B cell (primary cell): ENCODE results near the gene KRT80. TPM values are rescaled to one million over a fixed set of nuclear protein-coding genes. Genes with fewer than 3 reads are reported as not detected.

Experiments
- ATAC-seq: fragments of 200-7000 bp; cut with Tn5 transposase; one replicate; pipeline ENCODE4 v1.10.0; 2021; ENCODE audit warnings: low read depth, mild to moderate bottlenecking, moderate number of reproducible peaks, moderate library complexity
- CTCF ChIA-PET: fragments of 350-600 bp; sonication (Branson Sonifier 250); formaldehyde crosslinking; loops from one replicate; lab custom pipeline; 2021; ENCODE audit warnings: antibody characterized with exemption, inconsistent platforms; lab: Charles Lee
- POLR2A ChIA-PET: fragments of 350-600 bp; sonication (Branson Sonifier 250); formaldehyde crosslinking; loops from one replicate; lab custom pipeline; 2021; ENCODE audit warnings: antibody characterized with exemption; lab: Charles Lee
- DNase-seq: peaks from one replicate; pipeline ENCODE4 v3.0.0; 2013
- H2AFZ ChIP-seq: 2 replicates; pipeline ENCODE4 v1.6.1; 2012; ENCODE audit warnings: mild to moderate bottlenecking, low read depth, low read length; ENCODE audit not compliant: insufficient read depth, poor library complexity, severe bottlenecking
- H3K27ac ChIP-seq, 2 donors: 1 replicate in 1 of 2; 2 replicates in 1 of 2; pipeline ENCODE4 v1.5.1; 2012 to 2013; ENCODE audit warnings: low read length in 2 of 2, mild to moderate bottlenecking in 2 of 2, moderate library complexity in 1 of 2
- H3K27me3 ChIP-seq, 4 experiments: fragments of 200-600 bp in 1 of 4; sonication (generic) in 1 of 4; replicated peaks in 1 of 4; 1 replicate in 2 of 4; 2 replicates in 2 of 4; pipeline versions ENCODE4 v1.6.1 to v1.7.0; 2013 to 2016; ENCODE audit warnings: low read length in 3 of 4, mild to moderate bottlenecking in 2 of 4, mixed read lengths in 1 of 4, moderate library complexity in 1 of 4; ENCODE audit not compliant: insufficient read depth in 4 of 4, control insufficient read depth in 3 of 4; ENCODE audit errors: control extremely low read depth in 1 of 4
- H3K36me3 ChIP-seq, 2 experiments: replicated peaks in 1 of 2; 1 replicate in 1 of 2; 2 replicates in 1 of 2; pipeline versions ENCODE4 v1.6.1 to v1.7.1; 2013; ENCODE audit warnings: low read length in 1 of 2; ENCODE audit not compliant: insufficient read depth in 2 of 2, control insufficient read depth in 1 of 2; ENCODE audit errors: control extremely low read depth in 1 of 2, extremely low read depth in 1 of 2
- H3K4me1 ChIP-seq, 2 donors: fragments of 200-600 bp in 1 of 2; sonication (generic) in 1 of 2; 1 replicate in 1 of 2; 2 replicates in 1 of 2; pipeline versions ENCODE4 v1.5.1 to v1.6.1; 2013 to 2017; ENCODE audit warnings: low read length in 2 of 2; ENCODE audit not compliant: control insufficient read depth in 2 of 2, insufficient read depth in 2 of 2
- H3K4me2 ChIP-seq: replicated peaks from 2 replicates; pipeline ENCODE3; 2012; ENCODE audit warnings: mild to moderate bottlenecking, low read depth, low read length; ENCODE audit not compliant: poor library complexity, severe bottlenecking
- H3K4me3 ChIP-seq, 5 experiments: fragments of 200-600 bp in 1 of 5; sonication (generic) in 1 of 5; 1 replicate in 3 of 5; 2 replicates in 2 of 5; pipeline versions ENCODE4 v1.5.1 to v1.7.0; 2011 to 2016; ENCODE audit warnings: low read length in 4 of 5, mild to moderate bottlenecking in 4 of 5, low read depth in 2 of 5, control low read depth in 1 of 5, moderate library complexity in 1 of 5; ENCODE audit not compliant: insufficient read depth in 1 of 5; ENCODE audit errors: control extremely low read depth in 1 of 5, extremely low read depth in 1 of 5
- H3K79me2 ChIP-seq: fragments of 200-600 bp; sonication (generic); one replicate; pipeline ENCODE4 v1.6.0; 2016; ENCODE audit warnings: low read length; ENCODE audit not compliant: control insufficient read depth, insufficient read depth
- H3K9ac ChIP-seq: fragments of 200-600 bp; sonication (generic); 2 replicates; pipeline ENCODE4 v1.6.1; 2017; ENCODE audit warnings: mild to moderate bottlenecking, low read length, moderate library complexity
- H3K9me3 ChIP-seq, 3 donors: one replicate each; pipeline versions ENCODE4 v1.6.1 to v1.7.1; 2013; ENCODE audit warnings: low read length in 2 of 3; ENCODE audit not compliant: control insufficient read depth in 2 of 3, insufficient read depth in 1 of 3; ENCODE audit errors: control extremely low read depth in 1 of 3
- H4K20me1 ChIP-seq: 2 replicates; pipeline ENCODE4 v1.6.0; 2012; ENCODE audit warnings: mild to moderate bottlenecking, low read length; ENCODE audit not compliant: insufficient read depth, control insufficient read depth, poor library complexity, severe bottlenecking
- H3K27ac Mint-ChIP-seq: one replicate; pipeline ENCODE4 v1.8.0; 2021; ENCODE audit warnings: mixed read lengths
- H3K27me3 Mint-ChIP-seq: one replicate; pipeline ENCODE4 v1.8.0; 2021; ENCODE audit warnings: mixed read lengths
- H3K4me1 Mint-ChIP-seq: one replicate; pipeline ENCODE4 v1.8.0; 2021; ENCODE audit warnings: mixed read lengths
- H3K4me3 Mint-ChIP-seq: one replicate; pipeline ENCODE4 v1.8.0; 2021; ENCODE audit warnings: mixed read lengths
- H3K9me3 Mint-ChIP-seq: one replicate; pipeline ENCODE4 v1.8.0; 2022; ENCODE audit warnings: mixed read lengths; ENCODE audit not compliant: insufficient read depth
- CTCF ChIP-seq: fragments of 200-600 bp; IDR thresholded peaks from one replicate; pipeline ENCODE4 v1.8.0; 2022; ENCODE audit warnings: antibody characterized with exemption, mild to moderate bottlenecking
- EZH2 ChIP-seq: IDR thresholded peaks from 2 replicates; pipeline ENCODE4 v1.6.1; 2012; ENCODE audit warnings: borderline replicate concordance, low read depth, mild to moderate bottlenecking, moderate library complexity, low read length; ENCODE audit not compliant: insufficient read depth, poor library complexity, severe bottlenecking
- WGBS: methylation state at CpG from one replicate; pipeline ENCODE4 v1.1.5; 2013; ENCODE audit warnings: missing lambda C conversion rate; ENCODE audit not compliant: insufficient coverage; 5-methylcytosine and 5-hydroxymethylcytosine counted together
- intact Hi-C: fragments of 100-400 bp; cut with micrococcal nuclease; formaldehyde crosslinking; loops from one replicate; pipeline ENCODE4 v1.10.0; 2022
- polyA plus RNA-seq: library from polyadenylated mRNA; depleted of rRNA; stranded (reverse); fragments of >200 nt; gene quantifications from 2 replicates; pipeline ENCODE4 v1.2.3, GENCODE V29; 2012
- total RNA-seq, 2 donors: library from RNA; stranded (reverse); fragments of 120-200 nt in 1 of 2; gene quantifications; 1 replicate in 1 of 2; 2 replicates in 1 of 2; pipeline versions ENCODE4 v1.2.3 to v1.2.4, GENCODE V29; 2013 to 2022

KRT80 gene
- total and polyA plus RNA-seq, 2 donors (not counting 1 experiment from before 2014, with no cell fraction given) = not detected

GRCh38 chr12:52206304-52207040 is 14.7 kb upstream of the KRT80 start:
- no peak overlapping the region for H3K4me2 ChIP-seq
- POLR2A ChIA-PET = no interaction called here
- H3K27ac Mint-ChIP-seq = no peak overlapping the region

More at GRCh38 chr12:52206304-52207040, 14.7 kb upstream of the KRT80 start:
- H3K4me1 Mint-ChIP-seq = peaks cover 5% of the 10 kb centered on the region
- ATAC-seq (no peak), DNase-seq (no peak)
- Histone ChIP-seq H3K9ac (no peak overlapping the region), H3K9me3 (no peaks in the 10 kb centered on the region), H3K27ac (no peak overlapping the region), H3K4me3 (no peak overlapping the region), H3K36me3 (no peaks in the 10 kb centered on the region), H3K79me2 (no peaks in the 10 kb centered on the region), H3K4me1 (no peaks in the 10 kb centered on the region), H4K20me1 (no peaks in the 10 kb centered on the region), H2AFZ (no peak overlapping the region), H3K27me3 (peaks cover 0 to 11% (median 0%) of the 10 kb centered on the region in 4 experiments)
- intact Hi-C loops = no loop called here
- H3K27me3 Mint-ChIP-seq = peaks cover 35% of the 10 kb centered on the region
- CTCF ChIA-PET = no interaction called here
- H3K4me3 Mint-ChIP-seq = no peak overlapping the region
- WGBS = 92% methylated on average over 5 of the region's 9 CpGs
- TF ChIP-seq CTCF (no peak), EZH2 (no peak)
- no peaks in the 10 kb centered on the region for H3K9me3 Mint-ChIP-seq
